GM21529 (cell line): ENCODE data around the gene STX12.

Source experiments
- ATAC-seq: cut with Tn5 transposase; IDR thresholded peaks from one replicate; pipeline ENCODE4 v1.9.1; 2021; ENCODE audit not compliant: unreplicated experiment

The STX12 gene

GRCh38 chr1:27772932-27773825, at the start of gene STX12:
TSS of gene STX12 (plus strand) at chr1:27773219. CDS start at chr1:27773308, 89 bp downstream.
- ATAC-seq, result peak; percentile 88

GRCh38 chr1:27724961-27725373, 48.1 kb upstream of the STX12 start:
- no peak for ATAC-seq

GRCh38 chr1:27725374-27726172, 47.4 kb upstream of the STX12 start, which contains the start of gene FAM76A:
TSS of gene FAM76A (plus strand) at chr1:27725961. CDS start at chr1:27726081, 120 bp downstream.
- peak; percentile 96 for ATAC-seq

GRCh38 chr1:27726173-27727044, 46.6 kb upstream of the STX12 start:
- ATAC-seq, result peak; percentile 31

- ATAC-seq, result no peak
Observed at GRCh38 chr1:27727126-27727525, 45.9 kb upstream of the STX12 start.

- ATAC-seq, result no peak
Observed at GRCh38 chr1:27736252-27736651, 36.8 kb upstream of the STX12 start.

GRCh38 chr1:27741121-27741520, 31.9 kb upstream of the STX12 start:
- ATAC-seq, result no peak

GRCh38 chr1:27744556-27744955, 28.5 kb upstream of the STX12 start:
- no peak for ATAC-seq

GRCh38 chr1:27745466-27745865, 27.6 kb upstream of the STX12 start:
- ATAC-seq, result no peak

GRCh38 chr1:27752360-27752759, 20.7 kb upstream of the STX12 start:
- ATAC-seq, result no peak

- ATAC-seq, result no peak
Observed at GRCh38 chr1:27755286-27755685, 17.7 kb upstream of the STX12 start.

- no peak for ATAC-seq
Observed at GRCh38 chr1:27755865-27756264, 17.2 kb upstream of the STX12 start.

GRCh38 chr1:27759236-27759635, 13.8 kb upstream of the STX12 start:
- ATAC-seq, result no peak

- ATAC-seq, result no peak
Observed at GRCh38 chr1:27760426-27760825, 12.6 kb upstream of the STX12 start.

- ATAC-seq, result no peak
Observed at GRCh38 chr1:27762033-27762432, 11.0 kb upstream of the STX12 start.

GRCh38 chr1:27763358-27763757, 9.7 kb upstream of the STX12 start:
- ATAC-seq, result no peak

- ATAC-seq, result no peak
Observed at GRCh38 chr1:27770293-27770830, 2.7 kb upstream of the STX12 start.

GRCh38 chr1:27772036-27772931, 735 bp upstream of the STX12 start:
- no peak for ATAC-seq

GRCh38 chr1:27773826-27774445, 917 bp downstream of the STX12 start:
- ATAC-seq, result peak; percentile 16
